GM23248 (cell line): ENCODE results near the gene GSDME.

ENCODE experiments used
- EZH2 ChIP-seq: fragments of 200-600 bp; sonication (generic); IDR thresholded peaks from 2 replicates; pipeline ENCODE4 v1.6.1; 2018; ENCODE audit warnings: antibody characterized with exemption, mild to moderate bottlenecking; ENCODE audit not compliant: insufficient read depth, poor library complexity, severe bottlenecking
- EZH2phosphoT487 ChIP-seq: fragments of 200-600 bp; sonication (generic); IDR thresholded peaks from 2 replicates; pipeline ENCODE4 v1.6.1; 2018; ENCODE audit warnings: antibody characterized with exemption, moderate library complexity, mild to moderate bottlenecking, low read depth; ENCODE audit not compliant: insufficient read depth

- no peak for TF ChIP-seq EZH2phosphoT487
- no peak for TF ChIP-seq EZH2
These were observed 11.9 kb downstream of the GSDME start for GRCh38 chr7:24745355-24745754.
